HepG2 (cell line): ENCODE results near the gene ELFN1. TPM values are rescaled to one million over a fixed set of nuclear protein-coding genes. Genes with fewer than 3 reads are reported as not detected.

Source experiments
- GTF2F1 ChIP-seq: fragments of 150-350 bp; IDR thresholded peaks from 2 replicates; pipeline ENCODE4 v1.6.1; 2014; ENCODE audit warnings: low read length
- HMG20B ChIP-seq: conservative IDR thresholded peaks from 2 replicates; pipeline ENCODE4 v1.6.1; 2016; ENCODE audit warnings: missing genetic modification reagents, missing compliant biosample characterization
- KAT7 ChIP-seq: IDR thresholded peaks from 2 replicates; pipeline ENCODE4 v1.6.1; 2018; ENCODE audit warnings: borderline replicate concordance, missing compliant biosample characterization
- KDM1A ChIP-seq: IDR thresholded peaks from 2 replicates; pipeline ENCODE4 v1.6.1; 2016; ENCODE audit warnings: missing compliant biosample characterization
- MED8 ChIP-seq: sonication (generic); formaldehyde crosslinking; IDR thresholded peaks from 2 replicates; pipeline ENCODE4 v1.8.1; 2023; ENCODE audit warnings: mild to moderate bottlenecking, missing genetic modification reagents; ENCODE audit not compliant: insufficient replicate concordance
- MLLT10 ChIP-seq: sonication (generic); formaldehyde crosslinking; IDR thresholded peaks from 2 replicates; pipeline ENCODE4 v1.4.0; 2020; ENCODE audit warnings: missing genetic modification reagents
- SIX4 ChIP-seq: sonication (generic); formaldehyde crosslinking; IDR thresholded peaks from 2 replicates; pipeline ENCODE4 v1.4.0; 2020; ENCODE audit warnings: missing genetic modification reagents
- TCF7L2 ChIP-seq: IDR thresholded peaks from 2 replicates; pipeline ENCODE4 v1.6.1; 2011; ENCODE audit warnings: mild to moderate bottlenecking, low read depth, low read length, moderate library complexity
- ZFP82 ChIP-seq: sonication (generic); formaldehyde crosslinking; IDR thresholded peaks from 2 replicates; pipeline ENCODE4 v1.5.1; 2020; ENCODE audit warnings: mild to moderate bottlenecking, missing genetic modification reagents, borderline replicate concordance
- ZNF235 ChIP-seq: sonication (generic); formaldehyde crosslinking; IDR thresholded peaks from 2 replicates; pipeline ENCODE4 v1.8.1; 2023; ENCODE audit warnings: mild to moderate bottlenecking, missing genetic modification reagents, borderline replicate concordance
- ZNF260 ChIP-seq: sonication (generic); formaldehyde crosslinking; IDR thresholded peaks from 2 replicates; pipeline ENCODE4 v1.4.0; 2020; ENCODE audit warnings: missing genetic modification reagents, low read depth, mild to moderate bottlenecking, borderline replicate concordance
- ZNF263 ChIP-seq: sonication (generic); formaldehyde crosslinking; IDR thresholded peaks from 2 replicates; pipeline ENCODE4 v1.4.0; 2020; ENCODE audit warnings: missing genetic modification reagents
- ZNF281 ChIP-seq: sonication (generic); formaldehyde crosslinking; IDR thresholded peaks from 2 replicates; pipeline ENCODE4 v1.4.0; 2020; ENCODE audit warnings: missing genetic modification reagents, borderline replicate concordance
- ZNF333 ChIP-seq: sonication (generic); formaldehyde crosslinking; IDR thresholded peaks from 2 replicates; pipeline ENCODE4 v1.4.0; 2020; ENCODE audit warnings: mild to moderate bottlenecking, missing genetic modification reagents, borderline replicate concordance
- ZNF354B ChIP-seq: sonication (generic); formaldehyde crosslinking; IDR thresholded peaks from 2 replicates; pipeline ENCODE4 v1.8.0; 2022; ENCODE audit warnings: mild to moderate bottlenecking, missing genetic modification reagents
- polyA plus RNA-seq, 8 experiments: library from polyadenylated mRNA; depleted of rRNA in 3 of 8; stranded (reverse) in 7 of 8; unstranded in 1 of 8; fragments of >200 nt; fragmentation: Illumina TruSeq in 4 of 8; extraction: Trizol in 4 of 8; gene quantifications; 2 replicates each; pipeline versions ENCODE4 v1.2.1 to v1.2.3, GENCODE V29; 2011 to 2016; ENCODE audit warnings: low read depth in 4 of 8, missing spikeins in 1 of 8, mixed read lengths in 1 of 8; ENCODE audit not compliant: insufficient read depth in 1 of 8
- total RNA-seq, 5 experiments: library from RNA; depleted of rRNA; stranded (reverse); fragments of >200 nt; fragmentation: Illumina TruSeq; extraction: Trizol; gene quantifications; 2 replicates each; pipeline ENCODE4 v1.2.3, GENCODE V29; 2016; ENCODE audit warnings: low read depth in 1 of 5
- TF ChIP-seq, protein P1 (sequence below): sonication (generic); formaldehyde crosslinking; IDR thresholded peaks from 2 replicates; pipeline ENCODE4 v1.9.0; 2021; ENCODE audit warnings: missing genetic modification reagents, mild to moderate bottlenecking, borderline replicate concordance
- TF ChIP-seq, protein P2 (sequence below): sonication (generic); formaldehyde crosslinking; conservative IDR thresholded peaks from 2 replicates; pipeline ENCODE4 v1.8.1; 2023; ENCODE audit warnings: missing genetic modification reagents
- TF ChIP-seq, protein P3 (sequence below): sonication (generic); formaldehyde crosslinking; IDR thresholded peaks from 2 replicates; pipeline ENCODE4 v1.4.0; 2020; ENCODE audit warnings: mild to moderate bottlenecking, missing genetic modification reagents

ELFN1 gene
- total and polyA plus RNA-seq, 2 of the 13 experiments (the other 11 are each of a cell fraction or from before 2014, with no cell fraction given): 0.13 to 0.18 TPM

DNA sequence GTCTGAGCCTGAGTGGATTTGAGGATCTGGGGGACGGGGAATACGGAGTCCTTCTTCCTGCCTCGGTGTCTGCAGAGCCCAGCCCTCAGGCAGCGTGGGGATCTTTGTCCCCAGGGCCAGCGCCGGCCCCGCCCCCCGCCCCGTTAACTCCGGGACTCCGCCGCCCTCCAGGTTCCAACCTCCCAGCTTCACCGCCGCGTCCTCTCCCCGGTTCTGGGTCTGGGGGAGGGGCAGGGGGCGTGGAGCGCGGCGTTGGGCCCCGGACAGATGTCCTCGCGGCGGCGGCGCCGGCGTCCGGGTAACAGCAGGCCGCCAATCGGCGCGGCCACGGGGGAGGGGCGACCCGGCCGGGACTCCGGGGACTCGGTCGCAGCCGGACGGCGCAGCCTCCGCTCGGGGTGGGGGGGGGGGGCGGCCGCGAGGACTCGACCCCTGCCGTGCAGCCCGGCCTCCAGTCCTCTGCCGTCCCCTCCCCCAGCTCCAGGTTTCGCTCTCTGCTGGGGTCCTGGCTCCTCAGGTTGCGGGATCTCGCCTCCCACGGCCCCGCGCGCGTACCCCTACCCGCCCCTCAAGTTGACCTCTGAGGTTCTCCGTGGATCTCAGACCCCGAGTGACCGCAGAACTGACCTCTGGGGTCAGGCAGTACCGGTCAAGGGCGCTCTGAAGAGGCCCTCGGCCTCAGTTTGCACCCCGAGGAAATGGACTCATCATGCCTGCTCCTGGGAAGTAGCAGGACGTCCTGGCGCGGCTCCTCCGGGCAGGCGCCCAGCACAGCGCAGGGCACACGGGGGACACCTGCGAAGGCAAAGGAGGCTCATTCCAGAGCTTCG is 2.3 kb upstream of the ELFN1 start (continued):
- TF ChIP-seq, protein P1, sequence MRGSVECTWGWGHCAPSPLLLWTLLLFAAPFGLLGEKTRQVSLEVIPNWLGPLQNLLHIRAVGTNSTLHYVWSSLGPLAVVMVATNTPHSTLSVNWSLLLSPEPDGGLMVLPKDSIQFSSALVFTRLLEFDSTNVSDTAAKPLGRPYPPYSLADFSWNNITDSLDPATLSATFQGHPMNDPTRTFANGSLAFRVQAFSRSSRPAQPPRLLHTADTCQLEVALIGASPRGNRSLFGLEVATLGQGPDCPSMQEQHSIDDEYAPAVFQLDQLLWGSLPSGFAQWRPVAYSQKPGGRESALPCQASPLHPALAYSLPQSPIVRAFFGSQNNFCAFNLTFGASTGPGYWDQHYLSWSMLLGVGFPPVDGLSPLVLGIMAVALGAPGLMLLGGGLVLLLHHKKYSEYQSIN (CRISPR knock-in tag): no peak
- TF ChIP-seq HMG20B (CRISPR knock-in tag): no peak
- peak; percentile 41; the same call in 1 of the 2 replicates for TF ChIP-seq KDM1A
- peak; percentile 29 for TF ChIP-seq MED8 (CRISPR knock-in tag)
- no peak for TF ChIP-seq ZNF354B (CRISPR knock-in tag)
- no peak for TF ChIP-seq ZNF235 (CRISPR knock-in tag)
- no peak for TF ChIP-seq GTF2F1
- TF ChIP-seq, protein P2, sequence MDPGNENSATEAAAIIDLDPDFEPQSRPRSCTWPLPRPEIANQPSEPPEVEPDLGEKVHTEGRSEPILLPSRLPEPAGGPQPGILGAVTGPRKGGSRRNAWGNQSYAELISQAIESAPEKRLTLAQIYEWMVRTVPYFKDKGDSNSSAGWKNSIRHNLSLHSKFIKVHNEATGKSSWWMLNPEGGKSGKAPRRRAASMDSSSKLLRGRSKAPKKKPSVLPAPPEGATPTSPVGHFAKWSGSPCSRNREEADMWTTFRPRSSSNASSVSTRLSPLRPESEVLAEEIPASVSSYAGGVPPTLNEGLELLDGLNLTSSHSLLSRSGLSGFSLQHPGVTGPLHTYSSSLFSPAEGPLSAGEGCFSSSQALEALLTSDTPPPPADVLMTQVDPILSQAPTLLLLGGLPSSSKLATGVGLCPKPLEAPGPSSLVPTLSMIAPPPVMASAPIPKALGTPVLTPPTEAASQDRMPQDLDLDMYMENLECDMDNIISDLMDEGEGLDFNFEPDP (CRISPR knock-in tag): no peak
- no peak for TF ChIP-seq SIX4 (CRISPR knock-in tag)
- TF ChIP-seq ZNF263 (CRISPR knock-in tag): 0 out of 2 replicates have a peak, but pooled peaks have one; percentile 34
- 0 out of 2 replicates have a peak, but pooled peaks have one; percentile 22 for TF ChIP-seq ZFP82 (CRISPR knock-in tag)
- no peak for TF ChIP-seq MLLT10 (CRISPR knock-in tag)
- TF ChIP-seq ZNF333 (CRISPR knock-in tag): no peak; the same call in 1 of the 2 replicates
- TF ChIP-seq ZNF260 (CRISPR knock-in tag): no peak
- TF ChIP-seq, protein P3, sequence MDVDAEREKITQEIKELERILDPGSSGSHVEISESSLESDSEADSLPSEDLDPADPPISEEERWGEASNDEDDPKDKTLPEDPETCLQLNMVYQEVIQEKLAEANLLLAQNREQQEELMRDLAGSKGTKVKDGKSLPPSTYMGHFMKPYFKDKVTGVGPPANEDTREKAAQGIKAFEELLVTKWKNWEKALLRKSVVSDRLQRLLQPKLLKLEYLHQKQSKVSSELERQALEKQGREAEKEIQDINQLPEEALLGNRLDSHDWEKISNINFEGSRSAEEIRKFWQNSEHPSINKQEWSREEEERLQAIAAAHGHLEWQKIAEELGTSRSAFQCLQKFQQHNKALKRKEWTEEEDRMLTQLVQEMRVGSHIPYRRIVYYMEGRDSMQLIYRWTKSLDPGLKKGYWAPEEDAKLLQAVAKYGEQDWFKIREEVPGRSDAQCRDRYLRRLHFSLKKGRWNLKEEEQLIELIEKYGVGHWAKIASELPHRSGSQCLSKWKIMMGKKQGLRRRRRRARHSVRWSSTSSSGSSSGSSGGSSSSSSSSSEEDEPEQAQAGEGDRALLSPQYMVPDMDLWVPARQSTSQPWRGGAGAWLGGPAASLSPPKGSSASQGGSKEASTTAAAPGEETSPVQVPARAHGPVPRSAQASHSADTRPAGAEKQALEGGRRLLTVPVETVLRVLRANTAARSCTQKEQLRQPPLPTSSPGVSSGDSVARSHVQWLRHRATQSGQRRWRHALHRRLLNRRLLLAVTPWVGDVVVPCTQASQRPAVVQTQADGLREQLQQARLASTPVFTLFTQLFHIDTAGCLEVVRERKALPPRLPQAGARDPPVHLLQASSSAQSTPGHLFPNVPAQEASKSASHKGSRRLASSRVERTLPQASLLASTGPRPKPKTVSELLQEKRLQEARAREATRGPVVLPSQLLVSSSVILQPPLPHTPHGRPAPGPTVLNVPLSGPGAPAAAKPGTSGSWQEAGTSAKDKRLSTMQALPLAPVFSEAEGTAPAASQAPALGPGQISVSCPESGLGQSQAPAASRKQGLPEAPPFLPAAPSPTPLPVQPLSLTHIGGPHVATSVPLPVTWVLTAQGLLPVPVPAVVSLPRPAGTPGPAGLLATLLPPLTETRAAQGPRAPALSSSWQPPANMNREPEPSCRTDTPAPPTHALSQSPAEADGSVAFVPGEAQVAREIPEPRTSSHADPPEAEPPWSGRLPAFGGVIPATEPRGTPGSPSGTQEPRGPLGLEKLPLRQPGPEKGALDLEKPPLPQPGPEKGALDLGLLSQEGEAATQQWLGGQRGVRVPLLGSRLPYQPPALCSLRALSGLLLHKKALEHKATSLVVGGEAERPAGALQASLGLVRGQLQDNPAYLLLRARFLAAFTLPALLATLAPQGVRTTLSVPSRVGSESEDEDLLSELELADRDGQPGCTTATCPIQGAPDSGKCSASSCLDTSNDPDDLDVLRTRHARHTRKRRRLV (CRISPR knock-in tag): no peak
- peak; percentile 13; the same call in 1 of the 2 replicates for TF ChIP-seq ZNF281 (CRISPR knock-in tag)
- TF ChIP-seq TCF7L2: no peak
- no peak for TF ChIP-seq KAT7 (CRISPR knock-in tag)
